Glutamatergic neuron (in vitro differentiated cells): ENCODE results near the gene LMF1. TPM values are rescaled to one million over a fixed set of nuclear protein-coding genes. Genes with fewer than 3 reads are reported as not detected.

Source experiments
- DNase-seq: peaks from one replicate; pipeline ENCODE4 v3.0.0; 2022
- H3K27ac Mint-ChIP-seq: one replicate; pipeline ENCODE4 v1.8.0; 2020; ENCODE audit warnings: mild to moderate bottlenecking, mixed read lengths, inconsistent platforms; ENCODE audit not compliant: unreplicated experiment
- H3K27me3 Mint-ChIP-seq: one replicate; pipeline ENCODE4 v1.8.0; 2020; ENCODE audit warnings: mild to moderate bottlenecking, moderate library complexity, mixed read lengths, inconsistent platforms; ENCODE audit not compliant: unreplicated experiment
- H3K36me3 Mint-ChIP-seq: one replicate; pipeline ENCODE4 v1.8.0; 2020; ENCODE audit warnings: mild to moderate bottlenecking, mixed read lengths, inconsistent platforms; ENCODE audit not compliant: unreplicated experiment
- H3K4me1 Mint-ChIP-seq: one replicate; pipeline ENCODE4 v1.8.0; 2020; ENCODE audit warnings: mild to moderate bottlenecking, low read depth, mixed read lengths, inconsistent platforms; ENCODE audit not compliant: unreplicated experiment
- H3K4me3 Mint-ChIP-seq: one replicate; pipeline ENCODE4 v1.8.0; 2020; ENCODE audit warnings: mild to moderate bottlenecking, mixed read lengths, inconsistent platforms; ENCODE audit not compliant: unreplicated experiment
- H3K9me3 Mint-ChIP-seq: one replicate; pipeline ENCODE4 v1.8.0; 2020; ENCODE audit warnings: mild to moderate bottlenecking, moderate library complexity, mixed read lengths, inconsistent platforms; ENCODE audit not compliant: unreplicated experiment
- CTCF ChIP-seq: fragments of 200-600 bp; sonication (generic); IDR thresholded peaks from one replicate; pipeline ENCODE4 v1.5.0; 2021; ENCODE audit not compliant: partially characterized antibody, unreplicated experiment
- total RNA-seq: library from RNA; stranded (reverse); fragmentation: NEBNext Ultra II Directional; extraction: Animal tissue kit (Norgen Biotek cat#: 25700); gene quantifications from one replicate; pipeline ENCODE4 v1.2.1, GENCODE V29; 2021; ENCODE audit not compliant: unreplicated experiment

LMF1 gene
- total RNA-seq, 1 donor from 2014 or later, result 17.4 TPM

GRCh38 chr16:921321-921905, 49.4 kb downstream of the LMF1 start:
- Mint-ChIP-seq H3K27me3 (peaks cover 6% of the 10 kb centered on the region), H3K27ac (peak overlapping the region; percentile 70), H3K4me1 (peaks cover 21% of the 10 kb centered on the region), H3K4me3 (peak overlapping the region; percentile 40), H3K9me3 (peaks cover 20% of the 10 kb centered on the region), H3K36me3 (peaks cover 31% of the 10 kb centered on the region)
- no peak for DNase-seq
- no peak for TF ChIP-seq CTCF

GRCh38 chr16:920717-921116, 50.1 kb downstream of the LMF1 start:
- H3K27ac Mint-ChIP-seq, result peak overlapping the region; percentile 84
- H3K36me3 Mint-ChIP-seq, result peaks cover 24% of the 10 kb centered on the region
- H3K4me1 Mint-ChIP-seq, result peaks cover 24% of the 10 kb centered on the region
- peaks cover 16% of the 10 kb centered on the region for H3K9me3 Mint-ChIP-seq
- peak overlapping the region; percentile 67 for H3K4me3 Mint-ChIP-seq
- H3K27me3 Mint-ChIP-seq, result peaks cover 6% of the 10 kb centered on the region
- no peak for TF ChIP-seq CTCF
- peak; percentile 87 for DNase-seq

- no peak for TF ChIP-seq CTCF
- peaks cover 25% of the 10 kb centered on the region for H3K4me1 Mint-ChIP-seq
- peak overlapping the region; percentile 67 for H3K4me3 Mint-ChIP-seq
- no peak for DNase-seq
- H3K9me3 Mint-ChIP-seq, result peaks cover 16% of the 10 kb centered on the region
- peaks cover 6% of the 10 kb centered on the region for H3K27me3 Mint-ChIP-seq
- peaks cover 24% of the 10 kb centered on the region for H3K36me3 Mint-ChIP-seq
- peak overlapping the region; percentile 84 for H3K27ac Mint-ChIP-seq
Observed at GRCh38 chr16:920051-920681, 50.6 kb downstream of the LMF1 start.

- H3K27me3 Mint-ChIP-seq, result peaks cover 8% of the 10 kb centered on the region
- no peak for DNase-seq
- H3K9me3 Mint-ChIP-seq, result peaks cover 16% of the 10 kb centered on the region
- H3K4me3 Mint-ChIP-seq, result no peak overlapping the region
- H3K4me1 Mint-ChIP-seq, result peaks cover 25% of the 10 kb centered on the region
- peaks cover 19% of the 10 kb centered on the region for H3K36me3 Mint-ChIP-seq
- peak overlapping the region; percentile 84 for H3K27ac Mint-ChIP-seq
- TF ChIP-seq CTCF, result no peak
Observed at GRCh38 chr16:919658-920050, 51.1 kb downstream of the LMF1 start.

GRCh38 chr16:918741-919657, 51.8 kb downstream of the LMF1 start:
- Mint-ChIP-seq H3K4me3 (no peak overlapping the region), H3K27me3 (peaks cover 8% of the 10 kb centered on the region), H3K27ac (no peak overlapping the region), H3K4me1 (peaks cover 25% of the 10 kb centered on the region), H3K9me3 (peaks cover 16% of the 10 kb centered on the region), H3K36me3 (peaks cover 13% of the 10 kb centered on the region)
- no peak for TF ChIP-seq CTCF
- DNase-seq, result no peak
